ENCODE measurements around the gene SSBP3.

The SSBP3 gene

DNA sequence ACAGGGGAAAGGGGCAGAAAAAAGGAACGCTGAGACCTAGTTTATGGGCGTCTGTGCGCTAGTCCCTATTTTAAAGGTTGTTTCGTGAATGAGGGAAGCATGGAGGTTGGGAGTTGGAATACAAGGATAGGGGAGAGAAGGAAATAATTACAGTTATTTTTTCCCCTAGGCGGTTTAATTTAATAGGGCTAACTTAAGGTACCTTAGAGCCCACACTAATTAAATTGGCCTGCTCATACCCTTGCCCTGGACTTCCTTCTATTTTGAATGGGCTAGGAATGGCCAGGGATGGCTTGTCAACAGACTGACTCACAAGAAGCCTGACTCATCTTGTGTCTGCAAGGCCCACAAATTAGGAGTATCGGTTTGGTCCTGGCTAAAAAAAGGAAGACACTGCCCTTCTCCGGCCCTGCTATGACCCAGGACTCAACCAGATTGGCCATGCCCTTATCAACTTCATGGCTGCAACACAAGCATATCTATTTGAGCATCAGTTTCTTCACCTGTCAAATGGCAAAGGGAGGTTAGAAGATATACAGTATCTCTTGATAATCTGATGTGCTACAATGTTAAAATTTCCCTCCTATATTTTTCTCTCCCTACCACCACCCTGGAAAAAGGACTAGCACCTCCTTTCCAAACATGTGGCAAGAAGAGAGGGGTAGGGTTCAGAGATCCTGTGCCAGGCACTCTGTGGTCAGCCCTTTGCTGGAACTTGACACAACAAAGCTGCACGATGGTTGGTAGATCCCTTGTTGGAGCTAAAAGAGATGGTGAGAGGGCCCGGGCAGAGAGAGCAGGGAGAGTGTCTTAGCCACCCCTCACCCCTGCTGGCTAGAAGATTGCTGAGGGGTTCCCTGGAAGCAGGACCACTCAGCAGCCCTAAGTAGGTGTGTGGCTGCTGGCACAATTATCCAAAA is 2.2 kb upstream of the SSBP3 start:
- H2AFZ ChIP-seq (ENCODE audit: low read depth, low read length) = peak overlapping the region; percentile 10
- H3K27ac ChIP-seq (ENCODE audit: low read length, poor library complexity, severe bottlenecking) = peak overlapping the region; percentile 80
- H4K91ac ChIP-seq (ENCODE audit: low read length) = peak overlapping the region; percentile 91
- no peaks in the 10 kb centered on the region for H3K36me3 ChIP-seq (ENCODE audit: control insufficient read depth in 1 of 2, insufficient read depth in 2 of 2, low read depth in 1 of 2, low read length in 2 of 2)
- peak overlapping the region; percentile 92 to 98 for H3K18ac ChIP-seq (ENCODE audit: low read depth in 1 of 2, low read length in 2 of 2)
- H2AK5ac ChIP-seq (ENCODE audit: low read length, severe bottlenecking) = peak overlapping the region; percentile 81
- no peaks in the 10 kb centered on the region for H3K27me3 ChIP-seq (ENCODE audit: control insufficient read depth in 1 of 2, insufficient read depth in 1 of 2, low read length in 2 of 2)
- H3K79me1 ChIP-seq (replicated peaks; ENCODE audit: low read length, poor library complexity, severe bottlenecking) = peaks cover 10% of the 10 kb centered on the region
- peak overlapping the region; percentile 40 for H3K4me2 ChIP-seq (ENCODE audit: low read length, poor library complexity, severe bottlenecking)
- no peak overlapping the region for H3K14ac ChIP-seq (ENCODE audit: low read length in 2 of 2)
- H2BK5ac ChIP-seq (ENCODE audit: low read depth, low read length, poor library complexity, severe bottlenecking) = no peak overlapping the region
- peak; percentile 91 for DNase-seq
- H3K4ac ChIP-seq (ENCODE audit: low read depth in 1 of 2, low read length in 2 of 2) = peak overlapping the region; percentile 88 to 97
- peak overlapping the region; percentile 85 for H4K8ac ChIP-seq (ENCODE audit: low read length)
- no peaks in the 10 kb centered on the region for H3K9me3 ChIP-seq (ENCODE audit: control insufficient read depth, low read length)
- peaks cover 19% of the 10 kb centered on the region for H3K4me1 ChIP-seq (ENCODE audit: control insufficient read depth, insufficient read depth, low read depth, low read length)
- H3K4me3 ChIP-seq (ENCODE audit: insufficient read depth in 1 of 2, low read depth in 1 of 2, low read length in 2 of 2) = peak overlapping the region in 1 of 2 experiments; percentile 62
- WGBS = 31% methylated on average over 8 of the region's 9 CpGs
- no peak overlapping the region for H3K23ac ChIP-seq (ENCODE audit: low read length in 2 of 2)
- H2BK120ac ChIP-seq (ENCODE audit: low read depth, low read length) = peak overlapping the region; percentile 96
- peak overlapping the region; percentile 95 for H3K9ac ChIP-seq (ENCODE audit: low read length)
- peak overlapping the region; percentile 97 to 98 for H2BK12ac ChIP-seq (ENCODE audit: low read length in 2 of 2)
- peak overlapping the region; percentile 86 for H2BK15ac ChIP-seq (ENCODE audit: low read depth, poor library complexity, severe bottlenecking)

DNA sequence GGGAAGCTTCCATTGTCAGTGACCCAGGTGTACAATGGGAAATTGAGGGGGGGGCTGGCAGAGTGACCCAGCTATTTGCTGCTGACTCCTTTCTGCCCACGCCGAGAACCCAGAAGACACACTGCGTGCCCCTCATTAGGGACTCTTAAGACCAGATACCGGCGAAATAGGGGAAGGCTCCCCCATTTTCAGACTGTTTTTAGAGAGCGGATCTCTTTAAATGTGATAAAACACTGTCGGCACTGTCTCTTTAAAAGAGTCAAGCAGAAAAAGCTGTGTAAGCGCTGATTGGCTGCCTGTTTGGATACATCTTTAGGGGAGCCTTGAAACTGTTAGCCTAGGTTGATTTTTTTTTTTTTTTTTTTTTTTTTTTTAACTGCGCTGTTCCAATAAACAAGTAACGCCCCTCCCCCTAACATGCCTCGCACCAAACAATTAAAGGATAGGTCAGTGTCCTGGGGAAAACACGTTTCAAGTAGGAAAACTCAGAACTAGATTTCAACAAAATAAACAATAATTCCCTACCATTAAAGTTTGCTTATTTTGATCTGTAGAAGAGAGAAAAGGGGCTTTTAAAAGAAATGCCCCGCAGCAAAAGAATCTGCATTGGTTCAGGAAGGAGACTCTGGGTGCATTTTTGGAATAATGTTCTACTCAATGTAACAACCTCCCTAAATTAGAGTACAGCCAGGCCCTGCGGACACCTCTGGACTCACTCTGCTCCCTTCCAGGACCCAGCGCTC is 1.4 kb upstream of the SSBP3 start:
- peak overlapping the region; percentile 88 to 97 for H3K4ac ChIP-seq (ENCODE audit: low read depth in 1 of 2, low read length in 2 of 2)

DNA sequence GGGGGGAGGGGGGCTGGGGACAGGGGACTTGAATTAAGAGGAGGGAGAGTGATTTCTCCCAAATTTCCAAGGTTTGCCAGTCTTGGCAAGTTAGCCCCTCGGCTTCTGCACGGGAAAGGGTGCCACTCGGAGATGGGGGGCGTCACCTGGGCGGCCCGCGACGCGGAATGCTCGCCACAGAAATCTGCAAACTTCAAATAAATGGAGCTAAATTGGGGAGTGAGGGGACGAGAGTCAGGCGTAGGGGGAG is 885 bp upstream of the SSBP3 start:
- Histone ChIP-seq H2AFZ (ENCODE audit: low read depth, low read length) (no peak overlapping the region), H2BK15ac (ENCODE audit: low read depth, poor library complexity, severe bottlenecking) (peak overlapping the region; percentile 99), H2BK120ac (ENCODE audit: low read depth, low read length) (peak overlapping the region; percentile 96), H3K4me3 (ENCODE audit: insufficient read depth in 1 of 2, low read depth in 1 of 2, low read length in 2 of 2) (peak overlapping the region; percentile 59 to 90), H2BK12ac (ENCODE audit: low read length in 2 of 2) (peak overlapping the region; percentile 70 to 91), H3K23ac (ENCODE audit: low read length in 2 of 2) (no peak overlapping the region), H4K8ac (ENCODE audit: low read length) (peak overlapping the region; percentile 91), H3K14ac (ENCODE audit: low read length in 2 of 2) (peak overlapping the region in 1 of 2 experiments; percentile 6), H3K4me2 (ENCODE audit: low read length, poor library complexity, severe bottlenecking) (peak overlapping the region; percentile 97), H2AK5ac (ENCODE audit: low read length, severe bottlenecking) (no peak overlapping the region), H3K9me3 (ENCODE audit: control insufficient read depth, low read length) (no peaks in the 10 kb centered on the region), H4K91ac (ENCODE audit: low read length) (peak overlapping the region; percentile 91), H3K79me1 (replicated peaks; ENCODE audit: low read length, poor library complexity, severe bottlenecking) (peaks cover 15% of the 10 kb centered on the region), H3K36me3 (ENCODE audit: control insufficient read depth in 1 of 2, insufficient read depth in 2 of 2, low read depth in 1 of 2, low read length in 2 of 2) (peaks cover 0 to 13% of the 10 kb centered on the region in 2 experiments), H3K27me3 (ENCODE audit: control insufficient read depth in 1 of 2, insufficient read depth in 1 of 2, low read length in 2 of 2) (no peaks in the 10 kb centered on the region), H2BK5ac (ENCODE audit: low read depth, low read length, poor library complexity, severe bottlenecking) (peak overlapping the region; percentile 62), H3K9ac (ENCODE audit: low read length) (peak overlapping the region; percentile 95), H3K27ac (ENCODE audit: low read length, poor library complexity, severe bottlenecking) (peak overlapping the region; percentile 90), H3K4me1 (ENCODE audit: control insufficient read depth, insufficient read depth, low read depth, low read length) (peaks cover 23% of the 10 kb centered on the region), H3K4ac (ENCODE audit: low read depth in 1 of 2, low read length in 2 of 2) (peak overlapping the region in 1 of 2 experiments; percentile 72), H3K18ac (ENCODE audit: low read depth in 1 of 2, low read length in 2 of 2) (peak overlapping the region; percentile 89 to 95)
- no peak for DNase-seq
- WGBS = 1% methylated on average over 12 of the region's 12 CpGs

More for the DNA sequence above, 1.4 kb upstream of the SSBP3 start:
- H3K18ac ChIP-seq (ENCODE audit: low read depth in 1 of 2, low read length in 2 of 2) = peak overlapping the region; percentile 92 to 98
- H3K79me1 ChIP-seq (replicated peaks; ENCODE audit: low read length, poor library complexity, severe bottlenecking) = peaks cover 10% of the 10 kb centered on the region
- peak overlapping the region; percentile 91 for H4K91ac ChIP-seq (ENCODE audit: low read length)
- 1% methylated on average over 11 of the region's 15 CpGs for WGBS
- peak overlapping the region; percentile 90 for H3K27ac ChIP-seq (ENCODE audit: low read length, poor library complexity, severe bottlenecking)
- H2AFZ ChIP-seq (ENCODE audit: low read depth, low read length) = peak overlapping the region; percentile 10
- H3K9me3 ChIP-seq (ENCODE audit: control insufficient read depth, low read length) = no peaks in the 10 kb centered on the region
- peak overlapping the region in 1 of 2 experiments; percentile 6 for H3K14ac ChIP-seq (ENCODE audit: low read length in 2 of 2)
- peak overlapping the region; percentile 99 for H2BK15ac ChIP-seq (ENCODE audit: low read depth, poor library complexity, severe bottlenecking)
- H2AK5ac ChIP-seq (ENCODE audit: low read length, severe bottlenecking) = peak overlapping the region; percentile 81
- peak; percentile 96 for DNase-seq
- H3K4me3 ChIP-seq (ENCODE audit: insufficient read depth in 1 of 2, low read depth in 1 of 2, low read length in 2 of 2) = peak overlapping the region; percentile 59 to 90
- H2BK120ac ChIP-seq (ENCODE audit: low read depth, low read length) = peak overlapping the region; percentile 96
- no peak overlapping the region for H3K23ac ChIP-seq (ENCODE audit: low read length in 2 of 2)
- peak overlapping the region; percentile 95 for H3K9ac ChIP-seq (ENCODE audit: low read length)
- peaks cover 23% of the 10 kb centered on the region for H3K4me1 ChIP-seq (ENCODE audit: control insufficient read depth, insufficient read depth, low read depth, low read length)
- peak overlapping the region; percentile 91 for H4K8ac ChIP-seq (ENCODE audit: low read length)
- H3K4me2 ChIP-seq (ENCODE audit: low read length, poor library complexity, severe bottlenecking) = peak overlapping the region; percentile 97
- no peaks in the 10 kb centered on the region for H3K27me3 ChIP-seq (ENCODE audit: control insufficient read depth in 1 of 2, insufficient read depth in 1 of 2, low read length in 2 of 2)
- H3K36me3 ChIP-seq (ENCODE audit: control insufficient read depth in 1 of 2, insufficient read depth in 2 of 2, low read depth in 1 of 2, low read length in 2 of 2) = peaks cover 0 to 8% of the 10 kb centered on the region in 2 experiments
- H2BK5ac ChIP-seq (ENCODE audit: low read depth, low read length, poor library complexity, severe bottlenecking) = peak overlapping the region; percentile 62
- H2BK12ac ChIP-seq (ENCODE audit: low read length in 2 of 2) = peak overlapping the region; percentile 97 to 98

DNA sequence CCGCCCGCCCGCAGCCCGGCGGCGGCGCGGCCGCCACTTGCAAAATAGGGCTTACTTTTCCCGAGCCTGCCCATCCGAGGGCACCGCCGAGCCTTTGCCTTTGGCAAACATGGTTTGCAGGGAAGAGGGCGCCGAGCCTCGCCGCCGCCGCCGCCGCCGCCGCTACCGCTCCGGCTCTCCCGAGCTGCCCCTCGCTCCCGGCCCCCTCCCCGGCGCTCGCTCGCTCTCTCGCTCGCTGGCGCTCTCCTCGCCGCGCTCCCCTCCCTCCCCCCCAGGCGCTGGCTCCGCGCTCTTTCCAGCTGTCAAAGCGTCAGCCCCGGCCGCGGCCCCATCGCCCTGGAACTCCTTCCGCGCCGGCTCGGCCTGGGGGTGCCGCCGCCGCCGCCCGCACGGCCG is 298 bp downstream of the SSBP3 start:
- H3K9ac ChIP-seq (ENCODE audit: low read length) = no peak overlapping the region
- no peak overlapping the region for H3K14ac ChIP-seq (ENCODE audit: low read length in 2 of 2)
- H2BK120ac ChIP-seq (ENCODE audit: low read depth, low read length) = no peak overlapping the region
- peaks cover 24% of the 10 kb centered on the region for H3K79me1 ChIP-seq (replicated peaks; ENCODE audit: low read length, poor library complexity, severe bottlenecking)
- H3K18ac ChIP-seq (ENCODE audit: low read depth in 1 of 2, low read length in 2 of 2) = peak overlapping the region; percentile 39 to 74
- DNase-seq = no peak
- no peaks in the 10 kb centered on the region for H3K27me3 ChIP-seq (ENCODE audit: control insufficient read depth in 1 of 2, insufficient read depth in 1 of 2, low read length in 2 of 2)
- H4K8ac ChIP-seq (ENCODE audit: low read length) = no peak overlapping the region
- H3K27ac ChIP-seq (ENCODE audit: low read length, poor library complexity, severe bottlenecking) = no peak overlapping the region
- H3K4me2 ChIP-seq (ENCODE audit: low read length, poor library complexity, severe bottlenecking) = no peak overlapping the region
- H3K23ac ChIP-seq (ENCODE audit: low read length in 2 of 2) = no peak overlapping the region
- peaks cover 3 to 25% of the 10 kb centered on the region in 2 experiments for H3K36me3 ChIP-seq (ENCODE audit: control insufficient read depth in 1 of 2, insufficient read depth in 2 of 2, low read depth in 1 of 2, low read length in 2 of 2)
- H2BK5ac ChIP-seq (ENCODE audit: low read depth, low read length, poor library complexity, severe bottlenecking) = no peak overlapping the region
- 0% methylated on average over 30 of the region's 57 CpGs for WGBS
- H4K91ac ChIP-seq (ENCODE audit: low read length) = no peak overlapping the region
- H3K4me1 ChIP-seq (ENCODE audit: control insufficient read depth, insufficient read depth, low read depth, low read length) = peaks cover 23% of the 10 kb centered on the region
- H3K4me3 ChIP-seq (ENCODE audit: insufficient read depth in 1 of 2, low read depth in 1 of 2, low read length in 2 of 2) = peak overlapping the region in 1 of 2 experiments; percentile 84
- peak overlapping the region in 1 of 2 experiments; percentile 38 for H2BK12ac ChIP-seq (ENCODE audit: low read length in 2 of 2)
- H2AFZ ChIP-seq (ENCODE audit: low read depth, low read length) = no peak overlapping the region
- H3K4ac ChIP-seq (ENCODE audit: low read depth in 1 of 2, low read length in 2 of 2) = no peak overlapping the region
- no peak overlapping the region for H2AK5ac ChIP-seq (ENCODE audit: low read length, severe bottlenecking)
- H2BK15ac ChIP-seq (ENCODE audit: low read depth, poor library complexity, severe bottlenecking) = no peak overlapping the region
- no peaks in the 10 kb centered on the region for H3K9me3 ChIP-seq (ENCODE audit: control insufficient read depth, low read length)

Measured in mesenchymal stem cell (in vitro differentiated cells and primary cell).